Natural killer cell (primary cell): ENCODE data around the gene YIF1A. TPM values are rescaled to one million over a fixed set of nuclear protein-coding genes. Genes with fewer than 3 reads are reported as not detected.

Experiments
- ATAC-seq, 3 donors: fragments of 150-1000 bp in 2 of 3; fragments of 200-7000 bp in 1 of 3; cut with Tn5 transposase; 1 replicate in 1 of 3; 2 replicates in 2 of 3; pipeline ENCODE4 v1.10.0; 2021; ENCODE audit warnings: mild to moderate bottlenecking in 2 of 3, moderate library complexity in 2 of 3
- DNase-seq, 2 donors: peaks; one replicate each; pipeline versions ENCODE4 v3.0.0 to v3.0.0-alpha.2; 2013 to 2021; ENCODE audit warnings: mixed read lengths in 1 of 2
- H3K27ac ChIP-seq: one replicate; pipeline ENCODE4 v1.5.1; 2013; ENCODE audit warnings: mild to moderate bottlenecking, low read length
- H3K27me3 ChIP-seq: one replicate; pipeline ENCODE4 v1.6.1; 2013; ENCODE audit warnings: low read length; ENCODE audit not compliant: control insufficient read depth, insufficient read depth
- H3K36me3 ChIP-seq: one replicate; pipeline ENCODE4 v1.6.1; 2013; ENCODE audit warnings: low read length; ENCODE audit not compliant: control insufficient read depth, insufficient read depth
- H3K4me1 ChIP-seq: one replicate; pipeline ENCODE4 v1.6.1; 2013; ENCODE audit warnings: low read length; ENCODE audit not compliant: control insufficient read depth, insufficient read depth
- H3K4me3 ChIP-seq: one replicate; pipeline ENCODE4 v1.5.1; 2013; ENCODE audit warnings: low read length
- H3K9me3 ChIP-seq: one replicate; pipeline ENCODE4 v1.6.1; 2013; ENCODE audit warnings: low read length; ENCODE audit not compliant: control insufficient read depth, insufficient read depth
- H3K27ac Mint-ChIP-seq, 2 donors: one replicate each; pipeline ENCODE4 v1.8.0; 2022; ENCODE audit warnings: mild to moderate bottlenecking in 2 of 2, mixed read lengths in 2 of 2, moderate library complexity in 1 of 2
- H3K27me3 Mint-ChIP-seq, 2 donors: one replicate each; pipeline ENCODE4 v1.8.0; 2022; ENCODE audit warnings: low read depth in 2 of 2, mixed read lengths in 2 of 2
- H3K36me3 Mint-ChIP-seq: one replicate; pipeline ENCODE4 v1.8.0; 2022; ENCODE audit warnings: mixed read lengths
- H3K4me1 Mint-ChIP-seq, 2 donors: one replicate each; pipeline ENCODE4 v1.8.0; 2022; ENCODE audit warnings: mixed read lengths in 2 of 2
- H3K4me3 Mint-ChIP-seq: one replicate; pipeline ENCODE4 v1.8.0; 2022; ENCODE audit warnings: mild to moderate bottlenecking, moderate library complexity, mixed read lengths
- H3K9me3 Mint-ChIP-seq, 2 donors: one replicate each; pipeline ENCODE4 v1.8.0; 2022; ENCODE audit warnings: mixed read lengths in 2 of 2
- WGBS: methylation state at CpG from one replicate; pipeline ENCODE4 v1.1.7; 2013; ENCODE audit warnings: missing lambda C conversion rate; ENCODE audit not compliant: insufficient coverage; 5-methylcytosine and 5-hydroxymethylcytosine counted together
- intact Hi-C: fragments of 100-400 bp; cut with micrococcal nuclease; formaldehyde crosslinking; loops from one replicate; pipeline ENCODE4 v1.14.2; 2022
- total RNA-seq, 4 donors: library from RNA; stranded (reverse); fragments of 120-200 nt in 1 of 4; gene quantifications; one replicate each; pipeline versions ENCODE4 v1.2.3 to v1.2.4, GENCODE V29; 2013 to 2022
- TF ChIP-seq, protein P1 (sequence below): fragments of 200-600 bp; IDR thresholded peaks from one replicate; pipeline ENCODE4 v1.8.0; 2022; ENCODE audit warnings: antibody characterized with exemption

Gene YIF1A
- total RNA-seq, 3 donors from 2014 or later (not counting 1 experiment from before 2014, with no cell fraction given) = 21.9 to 28.5 (median 23.6) TPM

DNA sequence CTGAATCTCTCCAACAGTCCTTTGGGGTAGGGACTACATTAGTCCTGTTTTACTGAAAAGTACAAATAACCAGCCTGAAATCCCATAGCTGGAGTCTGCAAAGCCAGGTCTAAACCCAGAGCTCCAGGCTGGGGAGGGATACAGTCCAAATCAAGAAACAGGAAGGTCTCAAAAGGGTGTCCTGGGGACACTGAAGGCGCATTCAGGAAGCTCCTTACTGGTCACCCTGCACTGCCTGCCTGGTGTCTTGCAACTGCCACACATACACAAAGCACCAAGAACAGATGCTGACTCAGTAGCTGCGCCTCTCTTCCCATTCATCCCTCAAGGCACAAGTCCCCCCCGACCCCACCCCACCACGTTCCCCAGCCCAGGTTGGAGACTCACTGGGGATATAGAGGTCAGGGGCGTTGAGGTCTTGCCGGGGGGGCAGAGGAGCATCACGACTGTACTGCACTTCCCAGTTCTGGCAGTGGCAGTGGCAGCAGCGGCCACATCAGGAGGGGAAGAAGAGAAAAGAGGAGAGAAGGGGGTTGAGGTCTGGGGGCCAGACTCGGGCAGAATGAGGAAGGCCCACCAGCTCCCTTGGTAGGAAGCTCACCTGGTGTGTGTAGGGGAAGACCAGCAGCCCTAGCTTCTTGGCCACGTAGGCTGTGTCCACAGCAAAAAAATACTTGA, 1.6 kb downstream of the YIF1A start:
- 65% methylated on average over 7 of the region's 10 CpGs for WGBS
- peaks cover 13 to 14% of the 10 kb centered on the region in 2 donors for H3K27me3 Mint-ChIP-seq
- peak overlapping the region; percentile 70 for H3K4me3 Mint-ChIP-seq
- Histone ChIP-seq H3K36me3 (peaks cover 3% of the 10 kb centered on the region), H3K27ac (no peak overlapping the region), H3K4me1 (peaks cover 44% of the 10 kb centered on the region), H3K4me3 (no peak overlapping the region), H3K27me3 (peaks cover 6% of the 10 kb centered on the region), H3K9me3 (no peaks in the 10 kb centered on the region)
- peak in 1 of 2 donors; percentile 17 for DNase-seq
- no peak for ATAC-seq
- no peaks in the 10 kb centered on the region for H3K36me3 Mint-ChIP-seq
- intact Hi-C loops = no loop called here
- peak overlapping the region; percentile 87 to 89 for H3K27ac Mint-ChIP-seq
- no peaks in the 10 kb centered on the region for H3K9me3 Mint-ChIP-seq
- TF ChIP-seq, protein P1, sequence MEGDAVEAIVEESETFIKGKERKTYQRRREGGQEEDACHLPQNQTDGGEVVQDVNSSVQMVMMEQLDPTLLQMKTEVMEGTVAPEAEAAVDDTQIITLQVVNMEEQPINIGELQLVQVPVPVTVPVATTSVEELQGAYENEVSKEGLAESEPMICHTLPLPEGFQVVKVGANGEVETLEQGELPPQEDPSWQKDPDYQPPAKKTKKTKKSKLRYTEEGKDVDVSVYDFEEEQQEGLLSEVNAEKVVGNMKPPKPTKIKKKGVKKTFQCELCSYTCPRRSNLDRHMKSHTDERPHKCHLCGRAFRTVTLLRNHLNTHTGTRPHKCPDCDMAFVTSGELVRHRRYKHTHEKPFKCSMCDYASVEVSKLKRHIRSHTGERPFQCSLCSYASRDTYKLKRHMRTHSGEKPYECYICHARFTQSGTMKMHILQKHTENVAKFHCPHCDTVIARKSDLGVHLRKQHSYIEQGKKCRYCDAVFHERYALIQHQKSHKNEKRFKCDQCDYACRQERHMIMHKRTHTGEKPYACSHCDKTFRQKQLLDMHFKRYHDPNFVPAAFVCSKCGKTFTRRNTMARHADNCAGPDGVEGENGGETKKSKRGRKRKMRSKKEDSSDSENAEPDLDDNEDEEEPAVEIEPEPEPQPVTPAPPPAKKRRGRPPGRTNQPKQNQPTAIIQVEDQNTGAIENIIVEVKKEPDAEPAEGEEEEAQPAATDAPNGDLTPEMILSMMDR = no peak
- peaks cover 24 to 48% of the 10 kb centered on the region in 2 donors for H3K4me1 Mint-ChIP-seq

DNA sequence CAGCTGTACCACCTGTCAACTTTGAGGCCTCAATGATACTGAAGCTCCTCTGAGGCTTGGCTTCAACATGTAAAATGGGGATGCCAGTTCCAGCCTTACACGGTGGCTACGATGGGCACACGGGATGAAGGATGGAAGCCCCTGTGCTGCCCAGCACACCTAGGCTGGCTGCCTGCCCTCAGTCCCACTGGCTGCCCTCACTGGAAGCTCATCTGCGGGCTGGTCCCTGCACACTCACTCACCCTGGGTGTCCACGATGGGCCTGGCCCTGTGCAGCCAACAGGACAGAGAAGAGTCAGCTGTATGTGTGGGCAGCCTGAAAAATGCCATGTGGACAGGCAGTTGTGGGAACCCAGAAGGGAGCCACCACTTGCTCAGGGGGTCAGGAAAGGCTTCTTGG, 2.2 kb downstream of the YIF1A start:
- Mint-ChIP-seq H3K27ac (peak overlapping the region in 1 of 2 donors; percentile 89), H3K4me1 (peaks cover 24 to 54% of the 10 kb centered on the region in 2 donors), H3K4me3 (peak overlapping the region; percentile 28), H3K27me3 (peaks cover 12 to 14% of the 10 kb centered on the region in 2 donors), H3K9me3 (no peaks in the 10 kb centered on the region), H3K36me3 (no peaks in the 10 kb centered on the region)
- 97% methylated on average over 5 of the region's 5 CpGs for WGBS
- Histone ChIP-seq H3K9me3 (no peaks in the 10 kb centered on the region), H3K27ac (no peak overlapping the region), H3K4me3 (no peak overlapping the region), H3K36me3 (peaks cover 3% of the 10 kb centered on the region), H3K4me1 (peaks cover 46% of the 10 kb centered on the region), H3K27me3 (peaks cover 4% of the 10 kb centered on the region)
- no peak for ATAC-seq
- TF ChIP-seq, protein P1 = no peak
- intact Hi-C loops = no loop called here
- no peak for DNase-seq

DNA sequence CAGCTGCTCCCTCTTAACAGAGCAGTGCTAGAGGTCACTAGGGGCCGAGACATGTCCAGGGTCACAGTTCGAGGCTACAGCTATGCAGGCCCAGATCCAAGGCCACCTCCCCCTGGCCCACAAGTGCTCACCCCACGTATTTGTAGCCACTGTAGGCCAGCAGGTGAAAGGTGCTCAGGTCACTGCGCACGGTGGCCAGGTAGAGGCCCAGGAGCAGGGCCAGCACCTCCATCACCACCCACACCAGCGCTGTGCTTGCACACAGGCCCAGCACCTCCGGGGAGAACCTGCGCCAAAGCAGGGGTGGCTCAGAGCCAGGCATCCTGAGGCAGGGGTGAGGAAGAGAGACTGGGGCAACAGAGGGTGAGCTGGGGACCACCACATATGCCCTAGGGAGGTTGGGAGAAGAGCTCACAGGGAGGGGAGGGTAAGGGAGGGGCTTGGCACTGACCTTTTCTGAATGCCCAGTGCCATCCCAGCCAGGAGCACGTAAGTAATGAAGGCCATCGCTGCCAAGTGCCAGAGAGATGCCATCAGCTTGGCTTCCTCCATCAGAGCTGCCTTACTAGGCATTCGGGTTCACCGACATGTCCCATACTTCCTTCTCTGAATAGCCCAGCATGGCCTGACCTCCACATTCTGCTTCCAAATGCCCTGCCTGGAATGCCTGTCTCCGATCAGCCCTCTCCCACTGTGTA, 3.5 kb downstream of the YIF1A start:
- 98% methylated on average over 12 of the region's 13 CpGs for WGBS
- Histone ChIP-seq H3K4me3 (no peak overlapping the region), H3K9me3 (no peaks in the 10 kb centered on the region), H3K36me3 (peaks cover 3% of the 10 kb centered on the region), H3K27me3 (no peaks in the 10 kb centered on the region), H3K4me1 (peaks cover 45% of the 10 kb centered on the region), H3K27ac (no peak overlapping the region)
- TF ChIP-seq, protein P1 = no peak
- Mint-ChIP-seq H3K27me3 (peaks cover 3 to 16% of the 10 kb centered on the region in 2 donors), H3K4me1 (peaks cover 21 to 59% of the 10 kb centered on the region in 2 donors), H3K36me3 (no peaks in the 10 kb centered on the region), H3K9me3 (no peaks in the 10 kb centered on the region), H3K4me3 (no peak overlapping the region), H3K27ac (peak overlapping the region in 1 of 2 donors; percentile 24)
- intact Hi-C loops = no loop called here
- ATAC-seq (no peak), DNase-seq (no peak)
